22Rv1 (cell line): Measurements from ENCODE around the gene JRKL.

Experiments used
- ZFX ChIP-seq: fragments of 450-650 bp; IDR thresholded peaks from 2 replicates; pipeline ENCODE4 v1.6.1; 2017; ENCODE audit warnings: antibody characterized with exemption, borderline replicate concordance
- TF ChIP-seq, protein P1 (sequence below): fragments of 450-650 bp; IDR thresholded peaks from 2 replicates; pipeline ENCODE4 v1.5.1; 2017; ENCODE audit warnings: mild to moderate bottlenecking

GRCh38 chr11:96357794-96358193, 32.0 kb upstream of the JRKL start:
- TF ChIP-seq, protein P1, sequence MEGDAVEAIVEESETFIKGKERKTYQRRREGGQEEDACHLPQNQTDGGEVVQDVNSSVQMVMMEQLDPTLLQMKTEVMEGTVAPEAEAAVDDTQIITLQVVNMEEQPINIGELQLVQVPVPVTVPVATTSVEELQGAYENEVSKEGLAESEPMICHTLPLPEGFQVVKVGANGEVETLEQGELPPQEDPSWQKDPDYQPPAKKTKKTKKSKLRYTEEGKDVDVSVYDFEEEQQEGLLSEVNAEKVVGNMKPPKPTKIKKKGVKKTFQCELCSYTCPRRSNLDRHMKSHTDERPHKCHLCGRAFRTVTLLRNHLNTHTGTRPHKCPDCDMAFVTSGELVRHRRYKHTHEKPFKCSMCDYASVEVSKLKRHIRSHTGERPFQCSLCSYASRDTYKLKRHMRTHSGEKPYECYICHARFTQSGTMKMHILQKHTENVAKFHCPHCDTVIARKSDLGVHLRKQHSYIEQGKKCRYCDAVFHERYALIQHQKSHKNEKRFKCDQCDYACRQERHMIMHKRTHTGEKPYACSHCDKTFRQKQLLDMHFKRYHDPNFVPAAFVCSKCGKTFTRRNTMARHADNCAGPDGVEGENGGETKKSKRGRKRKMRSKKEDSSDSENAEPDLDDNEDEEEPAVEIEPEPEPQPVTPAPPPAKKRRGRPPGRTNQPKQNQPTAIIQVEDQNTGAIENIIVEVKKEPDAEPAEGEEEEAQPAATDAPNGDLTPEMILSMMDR = no peak
- TF ChIP-seq ZFX = no peak
